CD4-positive, alpha-beta T cell treated with Interleukin-12 subunit alpha and Interleukin-12 subunit beta, for 1 hour (primary cell): ENCODE data around the gene LEKR1.

Experiments used
- DNase-seq: peaks from one replicate; pipeline ENCODE4 v3.0.0-alpha.2; 2020

Gene LEKR1

GRCh38 chr3:157086775-157087174 is 260.6 kb downstream of the LEKR1 start:
- no peak for DNase-seq

- DNase-seq, result no peak
These were observed 261.2 kb downstream of the LEKR1 start for GRCh38 chr3:157087373-157087772.

GRCh38 chr3:157087780-157088600 is 261.8 kb downstream of the LEKR1 start:
- DNase-seq, result no peak

- DNase-seq, result peak; percentile 95
These were observed 262.7 kb downstream of the LEKR1 start for GRCh38 chr3:157088601-157089454.

- DNase-seq, result peak; percentile 33
These were observed 263.5 kb downstream of the LEKR1 start for GRCh38 chr3:157089455-157090221.

- no peak for DNase-seq
These were observed 265.1 kb downstream of the LEKR1 start for GRCh38 chr3:157091083-157091833.

GRCh38 chr3:157092230-157092629 is 266.1 kb downstream of the LEKR1 start:
- no peak for DNase-seq

- no peak for DNase-seq
These were observed 266.9 kb downstream of the LEKR1 start for GRCh38 chr3:157093096-157093495.

GRCh38 chr3:157094301-157094700 is 268.1 kb downstream of the LEKR1 start:
- no peak for DNase-seq

- no peak for DNase-seq
These were observed 268.8 kb downstream of the LEKR1 start for GRCh38 chr3:157094751-157095480.
